ENCODE measurements around the gene RASA3.

The RASA3 gene

GRCh38 chr13:114059946-114060860 lies 72.2 kb downstream of the RASA3 start:
- no peak overlapping the region for H3K4me3 ChIP-seq (ENCODE audit: low read length)
- TF ChIP-seq ZNF274 (IDR thresholded peaks at IDR 0.05; ENCODE audit: low read depth, low read length) = no peak

GRCh38 chr13:114059428-114059827 lies 73.0 kb downstream of the RASA3 start:
- no peak overlapping the region for H3K4me3 ChIP-seq (ENCODE audit: low read length)
- TF ChIP-seq ZNF274 (IDR thresholded peaks at IDR 0.05; ENCODE audit: low read depth, low read length) = no peak

GRCh38 chr13:114058051-114058867 lies 74.2 kb downstream of the RASA3 start:
- TF ChIP-seq ZNF274 (IDR thresholded peaks at IDR 0.05; ENCODE audit: low read depth, low read length) = no peak
- no peak overlapping the region for H3K4me3 ChIP-seq (ENCODE audit: low read length)

GRCh38 chr13:114057166-114058050 lies 75.0 kb downstream of the RASA3 start:
- TF ChIP-seq ZNF274 (IDR thresholded peaks at IDR 0.05; ENCODE audit: low read depth, low read length) = no peak

GRCh38 chr13:114056205-114057013 lies 76.0 kb downstream of the RASA3 start:
- TF ChIP-seq ZNF274 (IDR thresholded peaks at IDR 0.05; ENCODE audit: low read depth, low read length) = no peak

More at GRCh38 chr13:114057166-114058050, 75.0 kb downstream of the RASA3 start:
- H3K4me3 ChIP-seq (ENCODE audit: low read length) = no peak overlapping the region

GRCh38 chr13:114055766-114056165 lies 76.7 kb downstream of the RASA3 start:
- TF ChIP-seq ZNF274 (IDR thresholded peaks at IDR 0.05; ENCODE audit: low read depth, low read length) = no peak
- H3K4me3 ChIP-seq (ENCODE audit: low read length) = no peak overlapping the region

More at GRCh38 chr13:114056205-114057013, 76.0 kb downstream of the RASA3 start:
- no peak overlapping the region for H3K4me3 ChIP-seq (ENCODE audit: low read length)

GRCh38 chr13:114054830-114055439 lies 77.5 kb downstream of the RASA3 start:
- TF ChIP-seq ZNF274 (IDR thresholded peaks at IDR 0.05; ENCODE audit: low read depth, low read length) = no peak

GRCh38 chr13:114054264-114054663 lies 78.2 kb downstream of the RASA3 start:
- H3K4me3 ChIP-seq (ENCODE audit: low read length) = no peak overlapping the region
- TF ChIP-seq ZNF274 (IDR thresholded peaks at IDR 0.05; ENCODE audit: low read depth, low read length) = no peak

More at GRCh38 chr13:114054830-114055439, 77.5 kb downstream of the RASA3 start:
- no peak overlapping the region for H3K4me3 ChIP-seq (ENCODE audit: low read length)

GRCh38 chr13:114053026-114053425 lies 79.4 kb downstream of the RASA3 start:
- no peak overlapping the region for H3K4me3 ChIP-seq (ENCODE audit: low read length)
- TF ChIP-seq ZNF274 (IDR thresholded peaks at IDR 0.05; ENCODE audit: low read depth, low read length) = no peak

- no peak overlapping the region for H3K4me3 ChIP-seq (ENCODE audit: low read length)
- no peak for TF ChIP-seq ZNF274 (IDR thresholded peaks at IDR 0.05; ENCODE audit: low read depth, low read length)
Observed at GRCh38 chr13:114050536-114051450, 81.6 kb downstream of the RASA3 start.

- no peak overlapping the region for H3K4me3 ChIP-seq (ENCODE audit: low read length)
- no peak for TF ChIP-seq ZNF274 (IDR thresholded peaks at IDR 0.05; ENCODE audit: low read depth, low read length)
Observed at GRCh38 chr13:114049626-114050101, 82.8 kb downstream of the RASA3 start.
